GM18508 (cell line): ENCODE measurements around the gene NAT9.

Source experiments
- ATAC-seq: cut with Tn5 transposase; IDR thresholded peaks from one replicate; pipeline ENCODE4 v1.9.1; 2021; ENCODE audit warnings: moderate number of reproducible peaks; ENCODE audit not compliant: insufficient read depth, unreplicated experiment

The NAT9 gene

GRCh38 chr17:74733365-74734122, 42.6 kb downstream of the NAT9 start:
- ATAC-seq = no peak

DNA sequence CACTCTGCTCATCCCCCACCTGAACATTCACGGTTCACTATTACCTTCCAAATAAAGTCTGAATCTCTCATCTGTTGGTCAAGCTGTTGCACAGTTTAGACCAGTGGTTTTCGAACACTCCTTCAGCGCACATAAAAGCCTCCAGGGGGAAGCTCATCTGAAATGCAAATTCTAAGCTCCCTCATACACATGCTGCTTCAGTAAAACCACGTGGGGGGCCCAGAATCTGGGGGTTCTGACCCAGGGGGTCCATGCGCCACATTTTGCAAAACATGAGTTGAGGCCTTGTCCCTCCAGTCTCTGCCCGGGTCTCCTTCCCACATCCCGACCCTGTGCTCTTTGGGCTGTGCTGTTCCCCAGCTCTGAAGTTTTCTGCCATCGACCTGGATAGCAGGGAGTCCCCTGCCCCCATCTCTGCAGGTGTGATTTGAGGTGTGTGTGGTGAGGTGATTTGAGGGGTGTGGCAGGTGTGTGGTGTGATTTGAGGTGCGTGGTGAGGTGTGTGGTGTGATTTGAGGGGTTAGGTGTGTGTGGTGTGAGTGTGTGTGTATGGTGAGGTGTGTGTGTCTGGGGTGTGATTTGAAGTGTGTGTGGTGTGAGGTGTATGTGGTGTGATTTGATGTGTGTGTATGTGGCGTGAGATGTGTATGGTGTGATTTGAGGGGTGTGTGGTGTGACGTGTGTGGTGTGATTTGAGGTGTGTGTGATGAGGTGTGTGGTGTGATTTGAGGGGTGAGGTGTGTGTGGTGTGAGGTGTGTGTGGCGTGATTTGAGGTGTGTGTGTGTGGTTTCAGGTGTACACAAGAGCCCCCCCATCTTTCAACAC, 43.9 kb downstream of the NAT9 start:
- ATAC-seq = no peak

DNA sequence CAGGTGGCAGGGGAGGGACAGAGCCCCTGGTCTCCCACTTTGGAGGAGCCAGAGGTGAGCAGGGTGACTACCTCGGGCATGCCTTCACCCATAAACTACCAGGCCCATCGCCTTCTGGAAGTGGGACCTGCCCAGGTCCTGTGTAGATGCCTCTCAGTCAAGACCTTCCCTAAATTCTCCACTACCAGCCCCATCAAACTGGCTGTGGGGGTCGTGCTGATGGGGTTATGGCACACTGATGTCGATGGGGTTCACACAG, 44.9 kb downstream of the NAT9 start:
- ATAC-seq = no peak

GRCh38 chr17:74730491-74731346, 45.4 kb downstream of the NAT9 start:
- no peak for ATAC-seq

DNA sequence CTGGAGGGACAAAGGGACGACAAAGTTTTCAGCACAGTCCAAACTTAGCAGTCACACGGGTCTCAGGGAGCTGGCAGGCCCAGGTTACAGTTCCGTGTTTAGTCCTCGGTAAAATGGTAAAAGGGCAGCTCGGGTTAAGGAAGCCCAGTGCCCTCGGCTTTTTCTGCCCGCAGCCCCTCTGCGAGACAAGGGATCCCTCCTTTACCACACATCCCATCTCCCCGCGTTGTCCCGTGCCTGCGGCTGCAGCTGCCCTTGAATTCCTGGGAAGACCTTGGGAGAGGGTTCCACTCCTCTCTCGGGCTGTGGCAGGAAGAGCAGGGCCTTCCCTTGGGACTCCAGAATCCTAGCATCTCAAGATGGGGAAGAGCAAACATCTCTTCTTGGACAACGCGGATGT, 46.3 kb downstream of the NAT9 start:
- ATAC-seq = no peak

- no peak for ATAC-seq
Observed at GRCh38 chr17:74729368-74729767, 46.8 kb downstream of the NAT9 start.

GRCh38 chr17:74728702-74729075, 47.5 kb downstream of the NAT9 start:
- ATAC-seq = no peak

DNA sequence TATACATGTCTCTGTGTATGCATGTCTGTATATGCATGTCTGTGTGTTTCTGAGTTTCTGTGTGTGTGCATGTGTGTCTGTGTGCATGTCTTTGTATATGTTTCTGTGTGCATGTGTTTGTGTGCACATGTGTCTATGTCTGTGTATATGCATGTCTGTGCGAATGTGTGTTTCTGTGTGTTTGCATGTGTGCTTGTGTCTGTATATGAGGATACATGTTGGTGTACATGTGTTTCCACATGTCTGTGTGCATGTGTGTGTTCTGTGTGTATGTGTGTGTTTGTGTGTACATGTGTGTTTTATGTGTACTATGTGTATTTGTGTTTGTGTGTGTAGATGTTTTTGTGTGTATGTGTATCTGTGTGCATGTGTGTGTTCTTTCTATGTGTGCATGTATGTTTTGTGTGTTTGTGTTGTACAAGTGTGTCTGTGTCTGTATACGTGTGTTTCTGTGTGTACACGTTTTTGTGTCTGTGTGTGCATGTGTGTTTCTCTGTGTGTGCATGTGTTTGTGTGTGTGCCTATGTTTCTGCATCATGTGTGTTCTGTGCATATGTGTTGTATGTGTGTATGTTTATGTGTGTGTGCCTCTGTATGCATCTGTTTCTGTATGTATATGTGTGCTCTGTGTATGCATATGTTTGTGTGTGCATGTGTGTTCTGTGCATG, 48.0 kb downstream of the NAT9 start:
- no peak for ATAC-seq

GRCh38 chr17:74725111-74725510, 51.0 kb downstream of the NAT9 start:
- ATAC-seq = no peak

- ATAC-seq = no peak
Observed at GRCh38 chr17:74723891-74724290, 52.3 kb downstream of the NAT9 start.

- no peak for ATAC-seq
Observed at GRCh38 chr17:74722782-74723181, 53.4 kb downstream of the NAT9 start.
